PFSK-1 (cell line): Measurements from ENCODE around the gene MAPT.

Experiments
- POLR2AphosphoS5 ChIP-seq: IDR thresholded peaks from 2 replicates; pipeline ENCODE4 v1.6.1; 2012; ENCODE audit warnings: low read depth, mild to moderate bottlenecking, control low read depth, low read length, moderate library complexity
- SIN3A ChIP-seq: IDR thresholded peaks from 2 replicates; pipeline ENCODE4 v1.6.1; 2012; ENCODE audit warnings: mild to moderate bottlenecking, low read length, moderate library complexity, borderline replicate concordance; ENCODE audit not compliant: insufficient read depth
- TF ChIP-seq, protein P1 (sequence below), 2 experiments: IDR thresholded peaks; 2 replicates each; pipeline versions ENCODE4 v1.6.1 to v1.8.0; 2011 to 2012; ENCODE audit warnings: low read depth in 2 of 2, low read length in 2 of 2, control low read depth in 1 of 2, inconsistent platforms in 1 of 2, mild to moderate bottlenecking in 1 of 2, moderate library complexity in 1 of 2; ENCODE audit not compliant: insufficient read depth in 1 of 2

DNA sequence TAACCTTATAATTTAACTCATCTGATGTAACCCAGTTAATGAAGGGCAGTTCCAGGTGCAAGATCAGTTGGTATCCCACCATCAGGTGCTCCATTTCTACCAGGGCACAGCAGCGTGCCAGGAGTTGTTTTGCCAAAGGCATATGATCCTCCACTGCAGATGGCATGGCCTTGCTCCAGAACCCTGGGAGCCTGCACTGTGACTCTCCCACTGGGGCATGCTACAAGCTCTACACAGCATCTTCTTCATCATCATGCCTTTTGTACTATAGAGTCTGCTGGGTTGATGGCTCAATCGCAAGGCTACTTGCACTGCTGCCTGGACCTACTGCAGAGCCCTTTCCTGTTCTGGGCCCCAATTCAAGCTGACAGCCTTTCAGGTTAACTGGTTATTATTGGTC, 11.3 kb upstream of the MAPT start:
- no peak for TF ChIP-seq POLR2AphosphoS5
- TF ChIP-seq SIN3A = no peak
- TF ChIP-seq, protein P1, sequence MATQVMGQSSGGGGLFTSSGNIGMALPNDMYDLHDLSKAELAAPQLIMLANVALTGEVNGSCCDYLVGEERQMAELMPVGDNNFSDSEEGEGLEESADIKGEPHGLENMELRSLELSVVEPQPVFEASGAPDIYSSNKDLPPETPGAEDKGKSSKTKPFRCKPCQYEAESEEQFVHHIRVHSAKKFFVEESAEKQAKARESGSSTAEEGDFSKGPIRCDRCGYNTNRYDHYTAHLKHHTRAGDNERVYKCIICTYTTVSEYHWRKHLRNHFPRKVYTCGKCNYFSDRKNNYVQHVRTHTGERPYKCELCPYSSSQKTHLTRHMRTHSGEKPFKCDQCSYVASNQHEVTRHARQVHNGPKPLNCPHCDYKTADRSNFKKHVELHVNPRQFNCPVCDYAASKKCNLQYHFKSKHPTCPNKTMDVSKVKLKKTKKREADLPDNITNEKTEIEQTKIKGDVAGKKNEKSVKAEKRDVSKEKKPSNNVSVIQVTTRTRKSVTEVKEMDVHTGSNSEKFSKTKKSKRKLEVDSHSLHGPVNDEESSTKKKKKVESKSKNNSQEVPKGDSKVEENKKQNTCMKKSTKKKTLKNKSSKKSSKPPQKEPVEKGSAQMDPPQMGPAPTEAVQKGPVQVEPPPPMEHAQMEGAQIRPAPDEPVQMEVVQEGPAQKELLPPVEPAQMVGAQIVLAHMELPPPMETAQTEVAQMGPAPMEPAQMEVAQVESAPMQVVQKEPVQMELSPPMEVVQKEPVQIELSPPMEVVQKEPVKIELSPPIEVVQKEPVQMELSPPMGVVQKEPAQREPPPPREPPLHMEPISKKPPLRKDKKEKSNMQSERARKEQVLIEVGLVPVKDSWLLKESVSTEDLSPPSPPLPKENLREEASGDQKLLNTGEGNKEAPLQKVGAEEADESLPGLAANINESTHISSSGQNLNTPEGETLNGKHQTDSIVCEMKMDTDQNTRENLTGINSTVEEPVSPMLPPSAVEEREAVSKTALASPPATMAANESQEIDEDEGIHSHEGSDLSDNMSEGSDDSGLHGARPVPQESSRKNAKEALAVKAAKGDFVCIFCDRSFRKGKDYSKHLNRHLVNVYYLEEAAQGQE (IDR thresholded peaks at IDR 0.05; ENCODE audit: insufficient read depth in 1 of 2, low read depth in 2 of 2, low read length in 2 of 2) = no peak
